H9 (cell line): Measurements from ENCODE around the gene TSEN15. TPM values are rescaled to one million over a fixed set of nuclear protein-coding genes. Genes with fewer than 3 reads are reported as not detected.

Experiments used
- DNase-seq: peaks from one replicate; pipeline ENCODE4 v3.0.0-alpha.2; 2017
- H2AFZ ChIP-seq: one replicate; pipeline ENCODE4 v1.6.1; 2013; ENCODE audit warnings: mild to moderate bottlenecking, low read length, control low read depth, moderate library complexity
- H2AK5ac ChIP-seq: 2 replicates; pipeline ENCODE4 v1.6.1; 2013; ENCODE audit warnings: low read length, control low read depth, mixed read lengths; ENCODE audit not compliant: insufficient read length
- H2BK120ac ChIP-seq: one replicate; pipeline ENCODE4 v1.6.1; 2013; ENCODE audit warnings: low read depth, mild to moderate bottlenecking, low read length, control low read depth, inconsistent platforms; ENCODE audit not compliant: poor library complexity, severe bottlenecking
- H2BK12ac ChIP-seq: 2 replicates; pipeline ENCODE4 v1.6.1; 2013; ENCODE audit warnings: low read length, control low read depth, mixed read lengths, low read depth; ENCODE audit not compliant: insufficient read length
- H2BK15ac ChIP-seq: 2 replicates; pipeline ENCODE4 v1.6.1; 2013; ENCODE audit warnings: low read depth, low read length, control low read depth
- H2BK20ac ChIP-seq: one replicate; pipeline ENCODE4 v1.6.1; 2013; ENCODE audit warnings: low read depth, mild to moderate bottlenecking, low read length, control low read depth, inconsistent platforms; ENCODE audit not compliant: poor library complexity, severe bottlenecking
- H2BK5ac ChIP-seq: 2 replicates; pipeline ENCODE4 v1.6.1; 2013; ENCODE audit warnings: low read length, control low read depth, mixed read lengths; ENCODE audit not compliant: insufficient read length
- H3K14ac ChIP-seq: 2 replicates; pipeline ENCODE4 v1.6.1; 2013; ENCODE audit warnings: low read length, control low read depth; ENCODE audit not compliant: insufficient read depth
- H3K18ac ChIP-seq: 2 replicates; pipeline ENCODE4 v1.6.1; 2013; ENCODE audit warnings: low read depth, mild to moderate bottlenecking, mixed read lengths, low read length, control low read depth; ENCODE audit not compliant: insufficient read length
- H3K23ac ChIP-seq: 2 replicates; pipeline ENCODE4 v1.6.1; 2013; ENCODE audit warnings: low read length, control low read depth, mixed read lengths, low read depth; ENCODE audit not compliant: insufficient read length
- H3K23me2 ChIP-seq: 2 replicates; pipeline ENCODE4 v1.6.1; 2013; ENCODE audit warnings: low read depth, mild to moderate bottlenecking, mixed read lengths, low read length, control low read depth; ENCODE audit not compliant: insufficient read length, poor library complexity, severe bottlenecking
- H3K27ac ChIP-seq: 2 replicates; pipeline ENCODE4 v1.5.1; 2013; ENCODE audit warnings: low read length, control low read depth, mixed read lengths, low read depth; ENCODE audit not compliant: insufficient read length
- H3K27me3 ChIP-seq: 2 replicates; pipeline ENCODE4 v1.6.1; 2013; ENCODE audit warnings: low read length, control low read depth, inconsistent platforms; ENCODE audit not compliant: insufficient read depth
- H3K4ac ChIP-seq: 2 replicates; pipeline ENCODE4 v1.6.1; 2013; ENCODE audit warnings: low read depth, mild to moderate bottlenecking, control low read depth, inconsistent platforms, low read length, moderate library complexity
- H3K4me1 ChIP-seq: 2 replicates; pipeline ENCODE4 v1.6.1; 2013; ENCODE audit warnings: low read length, control low read depth, inconsistent platforms; ENCODE audit not compliant: insufficient read depth
- H3K4me2 ChIP-seq: 2 replicates; pipeline ENCODE4 v1.6.1; 2013; ENCODE audit warnings: low read length, control low read depth, mixed read lengths; ENCODE audit not compliant: insufficient read length, insufficient read depth
- H3K56ac ChIP-seq: 2 replicates; pipeline ENCODE4 v1.6.1; 2013; ENCODE audit warnings: low read depth, mild to moderate bottlenecking, mixed read lengths, low read length, control low read depth; ENCODE audit not compliant: insufficient read length
- H3K79me1 ChIP-seq: 2 replicates; pipeline ENCODE4 v1.6.1; 2013; ENCODE audit warnings: low read depth, mild to moderate bottlenecking, moderate library complexity, low read length, control low read depth, inconsistent platforms; ENCODE audit not compliant: insufficient read depth, poor library complexity, severe bottlenecking
- H3K79me2 ChIP-seq: 2 replicates; pipeline ENCODE4 v1.6.1; 2013; ENCODE audit warnings: low read length, control low read depth, inconsistent platforms; ENCODE audit not compliant: insufficient read depth
- H3K9ac ChIP-seq: 2 replicates; pipeline ENCODE4 v1.6.1; 2013; ENCODE audit warnings: low read length, control low read depth, mixed read lengths; ENCODE audit not compliant: insufficient read length; ENCODE audit errors: extremely low read depth
- H3K9me3 ChIP-seq: one replicate; pipeline ENCODE4 v1.6.1; 2013; ENCODE audit warnings: low read depth, low read length, inconsistent platforms; ENCODE audit not compliant: control insufficient read depth
- H3T11ph ChIP-seq: one replicate; pipeline ENCODE4 v1.6.1; 2013; ENCODE audit warnings: mild to moderate bottlenecking, low read length, control low read depth, inconsistent platforms
- H4K20me1 ChIP-seq: one replicate; pipeline ENCODE4 v1.6.1; 2013; ENCODE audit not compliant: control insufficient read depth, insufficient read length, insufficient read depth
- H4K5ac ChIP-seq: 2 replicates; pipeline ENCODE4 v1.6.1; 2013; ENCODE audit warnings: low read depth, mild to moderate bottlenecking, mixed read lengths, low read length, control low read depth; ENCODE audit not compliant: insufficient read length
- H4K8ac ChIP-seq: replicated peaks from 2 replicates; pipeline ENCODE4 v1.6.1; 2013; ENCODE audit warnings: low read length, control low read depth, mixed read lengths, low read depth; ENCODE audit not compliant: insufficient read length
- H4K91ac ChIP-seq: 2 replicates; pipeline ENCODE4 v1.6.1; 2013; ENCODE audit warnings: low read depth, mild to moderate bottlenecking, moderate library complexity, mixed read lengths, low read length, control low read depth; ENCODE audit not compliant: insufficient read length
- H3K27ac Mint-ChIP-seq, 3 experiments: 2 replicates in 2 of 3; 3 replicates in 1 of 3; pipeline ENCODE4 v1.8.0; 2020 to 2021; ENCODE audit warnings: mixed read lengths in 3 of 3, mild to moderate bottlenecking in 1 of 3, moderate library complexity in 1 of 3
- H3K27me3 Mint-ChIP-seq: 2 replicates; pipeline ENCODE4 v1.8.0; 2021; ENCODE audit warnings: low read depth, mild to moderate bottlenecking, moderate library complexity, mixed read lengths
- H3K36me3 Mint-ChIP-seq, 3 experiments: 2 replicates in 2 of 3; 3 replicates in 1 of 3; pipeline ENCODE4 v1.8.0; 2020 to 2021; ENCODE audit warnings: low read depth in 3 of 3, mixed read lengths in 3 of 3; ENCODE audit not compliant: insufficient read depth in 1 of 3
- H3K4me1 Mint-ChIP-seq, 2 experiments: 2 replicates each; pipeline ENCODE4 v1.8.0; 2020; ENCODE audit warnings: mixed read lengths in 2 of 2
- H3K4me3 Mint-ChIP-seq, 2 experiments: 2 replicates in 1 of 2; 3 replicates in 1 of 2; pipeline ENCODE4 v1.8.0; 2020 to 2021; ENCODE audit warnings: mild to moderate bottlenecking in 2 of 2, mixed read lengths in 2 of 2, moderate library complexity in 1 of 2
- H3K9me3 Mint-ChIP-seq, 2 experiments: 2 replicates in 1 of 2; 3 replicates in 1 of 2; pipeline ENCODE4 v1.8.0; 2020; ENCODE audit warnings: mild to moderate bottlenecking in 2 of 2, mixed read lengths in 2 of 2, moderate library complexity in 1 of 2
- WGBS: extraction: QIAGEN DNeasy Blood & Tissue Kit; methylation state at CpG from one replicate; pipeline ENCODE4 v1.1.7; 2013; ENCODE audit warnings: missing lambda C conversion rate, low lambda C conversion rate, mixed read lengths; ENCODE audit not compliant: insufficient read length; ENCODE audit errors: extremely low coverage; 5-methylcytosine and 5-hydroxymethylcytosine counted together
- total RNA-seq: library from RNA; stranded (reverse); gene quantifications from 2 replicates; pipeline ENCODE4 v1.2.1, GENCODE V29; 2021
- TF ChIP-seq, protein P1 (sequence below): fragments of 200-600 bp; sonication (generic); conservative IDR thresholded peaks from 3 replicates; pipeline ENCODE4 v1.8.0; 2021; ENCODE audit warnings: antibody characterized with exemption, mild to moderate bottlenecking

TSEN15 gene
- total RNA-seq, 1 experiment from 2014 or later: 21.9 TPM

- Histone ChIP-seq H3K27me3 (peaks cover 3% of the 10 kb centered on the region; the same call in 1 of the 2 replicates), H3K23me2 (no peaks in the 10 kb centered on the region), H3K4me1 (peaks cover 7% of the 10 kb centered on the region; the same call in 1 of the 2 replicates), H4K20me1 (no peaks in the 10 kb centered on the region), H3K79me1 (no peaks in the 10 kb centered on the region), H2BK15ac (no peak overlapping the region), H3K9me3 (no peaks in the 10 kb centered on the region), H3K4ac (no peak overlapping the region), H2BK20ac (no peak overlapping the region), H3T11ph (no peak overlapping the region), H3K4me2 (no peak overlapping the region), H2AK5ac (no peak overlapping the region), H3K14ac (no peak overlapping the region), H2AFZ (no peak overlapping the region), H3K9ac (no peak overlapping the region), H4K5ac (no peak overlapping the region), H2BK12ac (no peak overlapping the region), H3K56ac (no peak overlapping the region), H3K27ac (no peak overlapping the region), H2BK120ac (no peak overlapping the region), H3K23ac (no peak overlapping the region), H4K8ac (no peak overlapping the region), H3K18ac (no peak overlapping the region), H2BK5ac (no peak overlapping the region), H4K91ac (no peak overlapping the region), H3K79me2 (no peaks in the 10 kb centered on the region)
- H3K4me1 Mint-ChIP-seq: peaks cover 27 to 34% of the 10 kb centered on the region in 2 experiments
- no peak for DNase-seq
- H3K4me3 Mint-ChIP-seq: no peak overlapping the region
- no peaks in the 10 kb centered on the region; a peak in 1 of 5 replicates for H3K9me3 Mint-ChIP-seq
- no peaks in the 10 kb centered on the region for H3K36me3 Mint-ChIP-seq
- H3K27ac Mint-ChIP-seq: no peak overlapping the region
- no CpG with 5 or more reads among the region's 2 CpGs for WGBS
- H3K27me3 Mint-ChIP-seq: peaks cover 67% of the 10 kb centered on the region
- TF ChIP-seq, protein P1, sequence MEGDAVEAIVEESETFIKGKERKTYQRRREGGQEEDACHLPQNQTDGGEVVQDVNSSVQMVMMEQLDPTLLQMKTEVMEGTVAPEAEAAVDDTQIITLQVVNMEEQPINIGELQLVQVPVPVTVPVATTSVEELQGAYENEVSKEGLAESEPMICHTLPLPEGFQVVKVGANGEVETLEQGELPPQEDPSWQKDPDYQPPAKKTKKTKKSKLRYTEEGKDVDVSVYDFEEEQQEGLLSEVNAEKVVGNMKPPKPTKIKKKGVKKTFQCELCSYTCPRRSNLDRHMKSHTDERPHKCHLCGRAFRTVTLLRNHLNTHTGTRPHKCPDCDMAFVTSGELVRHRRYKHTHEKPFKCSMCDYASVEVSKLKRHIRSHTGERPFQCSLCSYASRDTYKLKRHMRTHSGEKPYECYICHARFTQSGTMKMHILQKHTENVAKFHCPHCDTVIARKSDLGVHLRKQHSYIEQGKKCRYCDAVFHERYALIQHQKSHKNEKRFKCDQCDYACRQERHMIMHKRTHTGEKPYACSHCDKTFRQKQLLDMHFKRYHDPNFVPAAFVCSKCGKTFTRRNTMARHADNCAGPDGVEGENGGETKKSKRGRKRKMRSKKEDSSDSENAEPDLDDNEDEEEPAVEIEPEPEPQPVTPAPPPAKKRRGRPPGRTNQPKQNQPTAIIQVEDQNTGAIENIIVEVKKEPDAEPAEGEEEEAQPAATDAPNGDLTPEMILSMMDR: no peak
These were observed 28.9 kb upstream of the TSEN15 start for GRCh38 chr1:184022668-184023067.
